ENCODE data around the gene PICALM. TPM values are rescaled to one million over a fixed set of nuclear protein-coding genes. Genes with fewer than 3 reads are reported as not detected.
"Not testable (repeated sequence)": the region's sequence is repeated elsewhere in the genome, so short reads cannot be mapped to it uniquely, and the experiment has no call there.

The PICALM gene
- total RNA-seq (ENCODE audit: insufficient read depth, low replicate concordance), result 690 TPM

- peak; percentile 99 for DNase-seq (ENCODE audit: low spot score)
Observed at GRCh38 chr11:86068951-86069407, at the start of gene PICALM. Gene PICALM, minus strand, starts transcription at chr11:86069084. Its CDS starts 304 bp downstream, at chr11:86068780.

GRCh38 chr11:86118253-86118652 lies 49.4 kb upstream of the PICALM start:
- no peak for DNase-seq (ENCODE audit: low spot score)

GRCh38 chr11:86117712-86118063 lies 48.8 kb upstream of the PICALM start:
- no peak for DNase-seq (ENCODE audit: low spot score)

DNA sequence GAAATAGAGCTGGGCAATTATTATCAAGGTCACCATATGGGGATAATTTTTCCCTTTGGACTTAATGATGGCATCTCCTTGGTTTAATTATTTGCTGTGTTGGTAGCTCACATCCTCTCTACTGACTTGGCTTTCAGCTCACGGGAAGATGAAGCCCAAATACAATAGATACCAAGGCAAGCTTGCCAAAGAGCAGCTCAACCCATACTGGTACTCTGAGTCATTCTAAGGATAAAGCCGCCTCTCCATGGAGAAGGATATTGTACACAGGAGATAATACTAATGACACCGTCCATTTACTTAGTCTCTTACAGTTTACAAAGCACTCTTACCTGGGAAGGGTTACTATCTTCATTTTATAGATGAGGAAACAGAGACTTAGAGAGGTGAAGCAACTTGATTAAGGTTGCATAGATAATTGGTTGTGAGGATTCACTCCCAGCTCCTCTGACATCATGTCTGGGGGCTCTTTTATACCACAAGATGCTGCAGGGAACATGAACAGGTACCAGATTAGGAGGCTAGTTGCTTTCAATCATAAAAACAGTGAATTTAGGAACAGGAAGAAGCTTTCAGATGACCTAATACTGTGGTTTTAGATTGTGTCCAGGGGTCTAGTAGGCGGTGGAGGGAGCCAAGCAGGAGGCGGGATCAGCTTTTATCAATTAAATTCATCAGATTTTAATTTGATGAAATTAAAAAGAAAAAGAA lies 48.3 kb upstream of the PICALM start:
- no peak for DNase-seq (ENCODE audit: low spot score)

- peak; percentile 42 for DNase-seq (ENCODE audit: low spot score)
Observed at GRCh38 chr11:86116386-86116726, 47.5 kb upstream of the PICALM start.

GRCh38 chr11:86115542-86116385 lies 46.9 kb upstream of the PICALM start:
- no peak for DNase-seq (ENCODE audit: low spot score)

GRCh38 chr11:86108890-86109638 lies 40.2 kb upstream of the PICALM start:
- DNase-seq (ENCODE audit: low spot score), result no peak

GRCh38 chr11:86108191-86108590 lies 39.3 kb upstream of the PICALM start:
- DNase-seq (ENCODE audit: low spot score), result no peak

DNA sequence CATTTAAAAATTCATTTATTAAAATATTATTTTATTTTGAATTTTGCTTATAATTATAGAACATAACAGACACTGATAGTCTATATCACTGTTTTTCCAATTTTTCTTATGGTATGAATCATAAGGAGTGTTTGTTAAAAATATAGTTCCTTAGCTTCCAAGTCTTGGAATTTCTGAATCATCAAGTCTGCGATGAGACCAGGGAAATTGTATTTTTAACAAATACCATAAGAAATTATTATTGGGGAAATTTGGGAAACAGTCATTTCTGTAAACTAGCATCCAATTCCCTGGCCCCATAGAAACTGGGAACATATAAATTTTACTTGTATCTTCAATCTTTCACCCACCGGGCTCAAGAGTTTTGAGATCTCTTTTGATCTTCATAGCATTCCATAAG lies 38.0 kb upstream of the PICALM start:
- no peak for DNase-seq (ENCODE audit: low spot score)

- DNase-seq (ENCODE audit: low spot score), result not testable (repeated sequence)
Observed at GRCh38 chr11:86106031-86106430, 37.1 kb upstream of the PICALM start.

GRCh38 chr11:86105601-86106000 lies 36.7 kb upstream of the PICALM start:
- not testable (repeated sequence) for DNase-seq (ENCODE audit: low spot score)

DNA sequence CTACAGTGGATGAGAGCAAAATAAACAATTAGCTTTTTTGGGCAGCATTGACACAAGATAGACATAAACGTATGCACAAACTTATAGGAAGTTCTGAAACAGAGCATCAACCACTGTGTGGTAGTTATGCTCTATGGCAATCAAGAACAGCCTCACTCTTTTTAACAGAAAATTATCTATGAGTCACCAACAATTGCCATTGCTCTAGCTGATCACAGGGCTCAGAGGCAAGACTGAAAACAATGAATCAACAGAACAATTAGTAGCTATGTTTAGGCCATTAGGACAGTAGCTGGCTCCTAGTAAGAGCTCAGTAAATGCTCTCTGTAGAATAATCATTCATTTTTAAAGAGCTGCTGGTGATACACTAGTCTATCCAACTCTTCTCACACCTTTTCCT lies 34.9 kb upstream of the PICALM start:
- no peak for DNase-seq (ENCODE audit: low spot score)

GRCh38 chr11:86101941-86102407 lies 33.1 kb upstream of the PICALM start:
- no peak for DNase-seq (ENCODE audit: low spot score)

GRCh38 chr11:86101493-86101892 lies 32.6 kb upstream of the PICALM start:
- DNase-seq (ENCODE audit: low spot score), result no peak

- no peak for DNase-seq (ENCODE audit: low spot score)
Observed at GRCh38 chr11:86099874-86100273, 31.0 kb upstream of the PICALM start.

DNA sequence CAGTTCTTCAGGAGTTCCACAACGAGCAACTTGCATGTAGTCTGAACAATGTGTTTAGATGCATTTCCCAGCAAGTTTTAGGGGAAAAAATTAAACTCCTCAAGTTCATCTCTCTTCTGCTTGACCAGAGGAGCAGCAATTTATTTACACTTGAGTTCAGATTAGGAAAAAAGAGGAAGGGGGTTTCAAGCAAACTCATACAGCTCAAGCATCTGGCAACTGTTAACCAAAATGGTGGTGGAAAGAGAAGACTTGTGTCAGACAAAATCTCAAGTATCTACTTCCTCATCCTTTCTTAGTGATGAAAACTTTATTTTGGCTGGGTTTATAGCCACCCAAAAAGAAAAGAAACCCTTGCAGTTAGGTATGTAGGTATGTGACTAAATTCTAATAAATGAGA lies 29.1 kb upstream of the PICALM start:
- no peak for DNase-seq (ENCODE audit: low spot score)

DNA sequence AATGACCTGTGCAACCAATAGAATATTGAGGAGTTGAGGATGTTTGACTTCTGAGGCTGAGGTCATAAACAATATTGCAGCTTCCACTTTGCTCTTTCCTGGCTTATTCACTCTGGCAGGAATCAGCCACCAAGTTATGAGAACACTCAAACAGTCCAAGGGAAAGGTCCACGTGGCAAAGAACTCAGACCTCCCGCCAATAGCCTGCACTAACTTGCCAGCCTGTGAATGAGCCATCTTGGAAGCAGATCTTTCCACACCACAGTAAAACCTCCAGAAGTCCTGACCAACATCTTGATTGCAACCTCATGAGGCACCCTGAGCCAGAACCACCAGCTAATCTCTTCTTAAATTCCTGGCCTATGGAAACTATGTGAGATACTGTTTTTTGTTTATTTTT lies 22.7 kb upstream of the PICALM start:
- no peak for DNase-seq (ENCODE audit: low spot score)

GRCh38 chr11:86091086-86091485 lies 22.2 kb upstream of the PICALM start:
- no peak for DNase-seq (ENCODE audit: low spot score)

- no peak for DNase-seq (ENCODE audit: low spot score)
Observed at GRCh38 chr11:86089659-86090058, 20.8 kb upstream of the PICALM start.

- DNase-seq (ENCODE audit: low spot score), result not testable (repeated sequence)
Observed at GRCh38 chr11:86087688-86088087, 18.8 kb upstream of the PICALM start.

- DNase-seq (ENCODE audit: low spot score), result no peak
Observed at GRCh38 chr11:86087256-86087655, 18.4 kb upstream of the PICALM start.

DNA sequence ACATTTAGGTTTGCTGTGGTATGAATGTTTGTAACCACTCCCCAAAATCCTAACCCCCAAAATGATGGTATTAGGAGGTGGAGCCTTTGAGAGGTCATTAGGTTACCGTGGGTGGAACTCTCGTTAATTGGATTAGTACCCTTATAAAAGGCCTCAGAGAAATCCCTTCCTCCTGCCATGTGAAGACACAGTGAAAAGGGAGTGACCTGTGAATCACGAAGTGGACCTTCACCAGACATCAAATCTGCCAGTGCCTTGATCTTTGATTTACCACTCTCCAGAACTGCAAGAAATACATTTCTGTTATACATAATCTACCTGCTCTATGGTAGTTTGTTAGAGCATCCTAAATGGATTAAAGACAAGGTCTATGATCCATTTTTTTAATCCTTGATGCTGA lies 12.6 kb upstream of the PICALM start:
- no peak for DNase-seq (ENCODE audit: low spot score)
